Ovary (tissue), 9 donors: ENCODE results near the gene MYL12A. TPM values are rescaled to one million over a fixed set of nuclear protein-coding genes. Genes with fewer than 3 reads are reported as not detected.

Experiments used
- DNase-seq, 5 donors: peaks; one replicate each; pipeline ENCODE4 v3.0.0-alpha.2; 2019 to 2020
- H3K27ac ChIP-seq, 2 donors: fragments of 200-600 bp; one replicate each; pipeline versions ENCODE4 v1.5.1 to v1.8.0; 2019 to 2022
- H3K27me3 ChIP-seq: fragments of 200-600 bp; one replicate; pipeline ENCODE4 v1.8.0; 2022
- H3K36me3 ChIP-seq: fragments of 200-600 bp; sonication (generic); one replicate; pipeline ENCODE4 v1.5.1; 2019
- H3K4me1 ChIP-seq: one replicate; pipeline ENCODE4 v1.8.1; 2013; ENCODE audit warnings: mild to moderate bottlenecking, moderate library complexity; ENCODE audit not compliant: insufficient read depth
- H3K4me3 ChIP-seq: fragments of 200-600 bp; sonication (generic); one replicate; pipeline ENCODE4 v1.5.1; 2017
- H3K9me3 ChIP-seq, 2 donors: fragments of 200-600 bp in 1 of 2; sonication (generic) in 1 of 2; one replicate each; pipeline versions ENCODE4 v1.5.1 to v1.8.1; 2013 to 2019; ENCODE audit warnings: mild to moderate bottlenecking in 1 of 2, moderate library complexity in 1 of 2
- EP300 ChIP-seq: sonication (generic); formaldehyde crosslinking; IDR thresholded peaks from one replicate; pipeline ENCODE4 v1.6.1; 2017; ENCODE audit warnings: antibody characterized with exemption
- POLR2A ChIP-seq: fragments of 450-650 bp; IDR thresholded peaks from one replicate; pipeline ENCODE4 v1.6.1; 2017; ENCODE audit warnings: antibody characterized with exemption, mild to moderate bottlenecking, moderate library complexity
- WGBS, 3 donors: extraction: QIAGEN DNeasy Blood & Tissue Kit in 1 of 3; methylation state at CpG; one replicate each; pipeline versions ENCODE4 v1.1.5 to v1.1.7; 2013 to 2017; 5-methylcytosine and 5-hydroxymethylcytosine counted together
- intact Hi-C, 4 donors: fragments of 100-400 bp; cut with DNase I; formaldehyde crosslinking; loops; one replicate each; pipeline versions ENCODE4 v1.11.0 to v1.15.1; 2022 to 2023
- polyA plus RNA-seq, 2 donors: library from polyadenylated mRNA; stranded (reverse); fragments of 200-250 nt in 1 of 2; fragments of 350-450 nt in 1 of 2; fragmentation: Illumina TruSeq in 1 of 2; extraction: RNeasy Lipid Tissue Mini Kit (QIAGEN cat#74804) in 1 of 2; gene quantifications; one replicate each; pipeline ENCODE4 v1.2.3, GENCODE V29; 2013 to 2014
- total RNA-seq, 7 donors: library from RNA; depleted of rRNA in 2 of 7; stranded (reverse); fragments of >200 nt in 2 of 7; fragmentation: NEBNext Ultra II Directional in 3 of 7; extraction: Animal tissue kit (Norgen Biotek cat#: 25700) in 3 of 7; gene quantifications; one replicate each; pipeline versions ENCODE4 v1.1.0 to v1.2.4, GENCODE V29; 2016 to 2023
- TF ChIP-seq, protein P1 (sequence below), 3 donors: fragments of 450-650 bp in 2 of 3; fragments of 200-600 bp in 1 of 3; IDR thresholded peaks; one replicate each; pipeline versions ENCODE4 v1.5.1 to v1.8.0; 2016 to 2022; ENCODE audit warnings: antibody characterized with exemption in 3 of 3, mild to moderate bottlenecking in 1 of 3
- donor health status: DM: no; HTN: no; CAD: no; lungs with moderate emphysema.
- donor health status: DM: no; HTN: no; CAD: no.
- donor health status: Bipolar disorder and iron deficiency.
- donor health status: DM: yes; HTN: yes; CAD: no.
- donor health status: DM: no; HTN: no; CAD: no.
- donor health status: DM: yes; HTN: yes; CAD: no.

MYL12A gene
- total and polyA plus RNA-seq, 9 donors = 137 to 595 (median 246) TPM

GRCh38 chr18:3230401-3231334 is 16.9 kb upstream of the MYL12A start:
- intact Hi-C loops = loop anchor here in 1 of 4 donors (10.0 kb wide), 1 partner anchor 146 kb away; no protein-coding TSS in a partner anchor
- H3K27me3 ChIP-seq = no peaks in the 10 kb centered on the region
- 89 to 92% (median 91%) methylated on average over 9 of the region's 9 CpGs for WGBS, 3 donors
- no peak for DNase-seq
- H3K36me3 ChIP-seq = no peaks in the 10 kb centered on the region
- no peak overlapping the region for H3K27ac ChIP-seq
- H3K9me3 ChIP-seq = no peaks in the 10 kb centered on the region
- no peak overlapping the region for H3K4me3 ChIP-seq
- TF ChIP-seq, protein P1, sequence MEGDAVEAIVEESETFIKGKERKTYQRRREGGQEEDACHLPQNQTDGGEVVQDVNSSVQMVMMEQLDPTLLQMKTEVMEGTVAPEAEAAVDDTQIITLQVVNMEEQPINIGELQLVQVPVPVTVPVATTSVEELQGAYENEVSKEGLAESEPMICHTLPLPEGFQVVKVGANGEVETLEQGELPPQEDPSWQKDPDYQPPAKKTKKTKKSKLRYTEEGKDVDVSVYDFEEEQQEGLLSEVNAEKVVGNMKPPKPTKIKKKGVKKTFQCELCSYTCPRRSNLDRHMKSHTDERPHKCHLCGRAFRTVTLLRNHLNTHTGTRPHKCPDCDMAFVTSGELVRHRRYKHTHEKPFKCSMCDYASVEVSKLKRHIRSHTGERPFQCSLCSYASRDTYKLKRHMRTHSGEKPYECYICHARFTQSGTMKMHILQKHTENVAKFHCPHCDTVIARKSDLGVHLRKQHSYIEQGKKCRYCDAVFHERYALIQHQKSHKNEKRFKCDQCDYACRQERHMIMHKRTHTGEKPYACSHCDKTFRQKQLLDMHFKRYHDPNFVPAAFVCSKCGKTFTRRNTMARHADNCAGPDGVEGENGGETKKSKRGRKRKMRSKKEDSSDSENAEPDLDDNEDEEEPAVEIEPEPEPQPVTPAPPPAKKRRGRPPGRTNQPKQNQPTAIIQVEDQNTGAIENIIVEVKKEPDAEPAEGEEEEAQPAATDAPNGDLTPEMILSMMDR (IDR thresholded peaks at IDR 0.05) = no peak
- TF ChIP-seq EP300 (no peak), POLR2A (no peak)
- no peaks in the 10 kb centered on the region for H3K4me1 ChIP-seq

DNA sequence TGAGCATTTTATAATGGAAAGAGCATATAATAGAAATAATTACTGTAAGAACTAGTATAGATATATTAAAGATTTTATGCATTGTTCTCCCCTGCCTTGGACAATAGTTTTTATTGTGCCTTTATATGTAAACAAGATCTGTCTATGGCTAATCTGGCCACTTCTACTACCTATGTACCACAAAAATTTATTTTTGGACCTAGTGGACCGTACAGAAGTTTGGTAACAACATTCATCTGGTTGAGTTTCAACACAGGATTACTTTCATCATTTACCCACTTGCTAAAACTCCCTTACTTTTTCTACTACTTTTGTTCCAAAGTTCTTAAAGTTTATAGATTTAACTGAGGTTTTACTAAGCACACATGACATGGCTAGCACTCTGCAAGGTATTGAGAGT is 14.6 kb upstream of the MYL12A start:
- WGBS, 3 donors = 91 to 94% (median 92%) methylated on average over 1 of the region's 1 CpG
- H3K27ac ChIP-seq = no peak overlapping the region
- no peaks in the 10 kb centered on the region for H3K36me3 ChIP-seq
- H3K27me3 ChIP-seq = no peaks in the 10 kb centered on the region
- no peak overlapping the region for H3K4me3 ChIP-seq
- H3K9me3 ChIP-seq = no peaks in the 10 kb centered on the region
- intact Hi-C loops = loop anchor here in 1 of 4 donors (10.0 kb wide), 1 partner anchor 148 kb away; no protein-coding TSS in a partner anchor
- H3K4me1 ChIP-seq = no peaks in the 10 kb centered on the region
- no peak for DNase-seq
- TF ChIP-seq POLR2A (no peak), EP300 (no peak)
- TF ChIP-seq, protein P1 (IDR thresholded peaks at IDR 0.05) = no peak

DNA sequence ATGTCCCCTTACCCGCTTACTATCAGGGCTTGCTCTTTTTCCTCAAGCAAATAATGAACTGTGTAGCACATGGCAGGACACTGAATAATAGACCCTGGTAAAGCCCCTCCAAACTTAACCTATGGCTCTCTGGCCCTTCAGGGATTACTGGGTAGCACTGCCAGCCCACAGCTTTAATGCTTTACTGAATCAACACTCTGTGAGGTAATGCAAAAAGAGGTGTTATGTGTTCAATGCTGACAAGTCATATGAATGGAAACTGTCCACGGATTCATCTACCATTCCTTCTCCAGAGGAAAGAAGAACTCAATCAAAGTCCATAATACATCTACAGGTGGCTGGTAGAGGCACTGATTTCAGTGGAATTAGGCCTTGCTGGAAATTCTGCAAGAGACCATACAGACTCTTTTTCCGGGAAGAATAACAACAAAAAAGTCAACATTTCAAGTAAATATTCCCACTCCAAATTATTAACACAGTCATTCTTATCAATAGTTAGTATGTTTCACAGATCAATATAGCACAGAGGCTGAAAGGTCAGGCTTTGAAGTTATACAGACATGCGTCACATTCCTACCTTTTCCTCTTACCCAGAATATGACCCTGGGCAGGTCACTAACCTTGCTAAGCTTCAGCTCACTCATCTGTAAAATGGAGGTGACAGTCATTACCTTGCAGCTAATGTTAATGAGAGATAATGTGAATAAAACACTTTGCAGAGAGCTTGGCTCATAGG is 14.0 kb upstream of the MYL12A start:
- H3K9me3 ChIP-seq = no peaks in the 10 kb centered on the region
- no peaks in the 10 kb centered on the region for H3K4me1 ChIP-seq
- no peaks in the 10 kb centered on the region for H3K27me3 ChIP-seq
- 86 to 92% (median 90%) methylated on average over 4 of the region's 4 CpGs for WGBS, 3 donors
- TF ChIP-seq EP300 (no peak), POLR2A (no peak)
- TF ChIP-seq, protein P1 (IDR thresholded peaks at IDR 0.05) = no peak
- H3K27ac ChIP-seq = no peak overlapping the region
- no peaks in the 10 kb centered on the region for H3K36me3 ChIP-seq
- DNase-seq = no peak
- no peak overlapping the region for H3K4me3 ChIP-seq
- intact Hi-C loops = loop anchor here in 1 of 4 donors (10.0 kb wide), 1 partner anchor 149 kb away; no protein-coding TSS in a partner anchor

DNA sequence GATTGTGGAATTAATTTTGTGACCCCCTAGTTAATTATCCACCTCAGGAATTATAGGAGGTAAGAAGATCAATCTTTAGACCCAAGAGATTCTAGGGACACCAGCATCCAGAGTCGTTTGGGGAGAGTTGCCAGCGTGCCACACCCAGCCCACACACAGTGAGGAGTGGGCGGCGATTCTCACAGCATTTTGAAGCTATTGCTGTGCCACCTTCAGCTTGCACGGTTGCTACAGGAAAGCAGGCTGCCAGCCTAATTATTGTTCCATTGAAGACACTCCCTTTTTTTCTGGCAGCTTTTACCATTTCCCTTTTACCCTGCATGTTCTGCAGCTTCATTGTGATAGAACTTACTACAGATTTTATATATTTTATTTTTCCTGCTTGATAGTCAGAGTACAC is 13.1 kb upstream of the MYL12A start:
- WGBS, 3 donors = 54 to 56% (median 56%) methylated on average over 5 of the region's 5 CpGs

More for the DNA sequence above, 13.1 kb upstream of the MYL12A start:
- H3K36me3 ChIP-seq = no peaks in the 10 kb centered on the region
- H3K27me3 ChIP-seq = no peaks in the 10 kb centered on the region
- H3K4me3 ChIP-seq = no peak overlapping the region
- intact Hi-C loops = loop anchor here in 1 of 4 donors (10.0 kb wide), 1 partner anchor 150 kb away; no protein-coding TSS in a partner anchor
- H3K27ac ChIP-seq = no peak overlapping the region
- DNase-seq = no peak
- no peak for TF ChIP-seq EP300
- TF ChIP-seq, protein P1 (IDR thresholded peaks at IDR 0.05) = no peak
- TF ChIP-seq POLR2A = no peak
- no peaks in the 10 kb centered on the region for H3K4me1 ChIP-seq
- H3K9me3 ChIP-seq = no peaks in the 10 kb centered on the region
